Stimulated activated CD8-positive, alpha-beta memory T cell treated with anti-CD3 and anti-CD28 coated beads, Interleukin-12 subunit alpha, Interleukin-12 subunit beta, amount 100 ng/mL, for 1 hour (primary cell): Measurements from ENCODE around the gene METTL9.
"Not testable (repeated sequence)": the region's sequence is repeated elsewhere in the genome, so short reads cannot be mapped to it uniquely, and the experiment has no call there.

Experiments used
- DNase-seq: peaks from one replicate; pipeline ENCODE4 v3.0.0-alpha.2; 2020; ENCODE audit warnings: low read depth

METTL9 gene

GRCh38 chr16:21637032-21637968 lies 37.9 kb downstream of the METTL9 start:
- no peak for DNase-seq

GRCh38 chr16:21638573-21638975 lies 39.2 kb downstream of the METTL9 start:
- DNase-seq, result no peak

GRCh38 chr16:21639493-21639892 lies 40.1 kb downstream of the METTL9 start:
- DNase-seq, result no peak

- DNase-seq, result no peak
Measured at GRCh38 chr16:21641916-21642315, 42.5 kb downstream of the METTL9 start.

- DNase-seq, result no peak
Measured at GRCh38 chr16:21642861-21643260, 43.5 kb downstream of the METTL9 start.

GRCh38 chr16:21643785-21644184 lies 44.4 kb downstream of the METTL9 start:
- DNase-seq, result no peak

- no peak for DNase-seq
Measured at GRCh38 chr16:21644674-21645073, 45.3 kb downstream of the METTL9 start.

- DNase-seq, result no peak
Measured at GRCh38 chr16:21645261-21645721, 45.9 kb downstream of the METTL9 start.

- no peak for DNase-seq
Measured at GRCh38 chr16:21646091-21646490, 46.7 kb downstream of the METTL9 start.

GRCh38 chr16:21646721-21647561 lies 47.6 kb downstream of the METTL9 start:
- peak; percentile 40 for DNase-seq

- no peak for DNase-seq
Measured at GRCh38 chr16:21647562-21648164, 48.3 kb downstream of the METTL9 start.

- not testable (repeated sequence) for DNase-seq
Measured at GRCh38 chr16:21649826-21650406, 50.5 kb downstream of the METTL9 start.

GRCh38 chr16:21650521-21650920 lies 51.1 kb downstream of the METTL9 start:
- DNase-seq, result no peak

GRCh38 chr16:21651515-21651914 lies 52.1 kb downstream of the METTL9 start:
- DNase-seq, result no peak

- no peak for DNase-seq
Measured at GRCh38 chr16:21652453-21652852, 53.1 kb downstream of the METTL9 start, which contains the start of gene IGSF6. TSS of gene IGSF6 (minus strand) at chr16:21652608. CDS start at chr16:21652598, 10 bp downstream.

GRCh38 chr16:21653571-21653970 lies 54.2 kb downstream of the METTL9 start:
- no peak for DNase-seq

GRCh38 chr16:21654466-21654865 lies 55.1 kb downstream of the METTL9 start:
- DNase-seq, result no peak

GRCh38 chr16:21654881-21655280 lies 55.5 kb downstream of the METTL9 start:
- DNase-seq, result no peak

- DNase-seq, result peak; percentile 43
Measured at GRCh38 chr16:21656795-21657768, 57.7 kb downstream of the METTL9 start.

GRCh38 chr16:21659124-21659523 lies 59.7 kb downstream of the METTL9 start:
- DNase-seq, result no peak
